ENCODE measurements around the gene SPDYE1. TPM values are rescaled to one million over a fixed set of nuclear protein-coding genes. Genes with fewer than 3 reads are reported as not detected.

Gene SPDYE1
- total RNA-seq, result not detected in 2 replicates

DNA sequence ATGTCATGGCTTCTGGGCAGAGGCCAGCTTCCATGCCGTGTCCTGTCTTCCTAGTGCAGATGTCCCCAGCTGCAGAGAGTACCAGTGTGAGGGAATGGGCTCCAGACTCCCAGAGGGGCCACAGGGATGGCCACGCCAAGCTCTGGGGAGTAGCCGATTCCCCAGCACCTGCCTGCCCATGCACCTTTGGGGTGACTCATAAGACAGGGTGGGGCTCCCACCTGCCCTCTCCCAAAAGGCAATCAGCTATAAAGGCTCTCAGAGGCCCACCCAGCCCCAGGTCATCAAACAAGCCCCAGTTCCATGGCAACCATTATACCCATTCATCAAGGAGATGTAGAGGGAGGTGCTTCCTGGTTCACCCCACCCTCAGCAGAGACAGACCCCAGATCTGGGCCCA, at the start of gene SPDYE1:
Gene SPDYE1 (plus strand): TSS at position 366 of the 400 bp plus-strand sequence. CDS start 2,053 bp downstream, outside the sequence.

DNA sequence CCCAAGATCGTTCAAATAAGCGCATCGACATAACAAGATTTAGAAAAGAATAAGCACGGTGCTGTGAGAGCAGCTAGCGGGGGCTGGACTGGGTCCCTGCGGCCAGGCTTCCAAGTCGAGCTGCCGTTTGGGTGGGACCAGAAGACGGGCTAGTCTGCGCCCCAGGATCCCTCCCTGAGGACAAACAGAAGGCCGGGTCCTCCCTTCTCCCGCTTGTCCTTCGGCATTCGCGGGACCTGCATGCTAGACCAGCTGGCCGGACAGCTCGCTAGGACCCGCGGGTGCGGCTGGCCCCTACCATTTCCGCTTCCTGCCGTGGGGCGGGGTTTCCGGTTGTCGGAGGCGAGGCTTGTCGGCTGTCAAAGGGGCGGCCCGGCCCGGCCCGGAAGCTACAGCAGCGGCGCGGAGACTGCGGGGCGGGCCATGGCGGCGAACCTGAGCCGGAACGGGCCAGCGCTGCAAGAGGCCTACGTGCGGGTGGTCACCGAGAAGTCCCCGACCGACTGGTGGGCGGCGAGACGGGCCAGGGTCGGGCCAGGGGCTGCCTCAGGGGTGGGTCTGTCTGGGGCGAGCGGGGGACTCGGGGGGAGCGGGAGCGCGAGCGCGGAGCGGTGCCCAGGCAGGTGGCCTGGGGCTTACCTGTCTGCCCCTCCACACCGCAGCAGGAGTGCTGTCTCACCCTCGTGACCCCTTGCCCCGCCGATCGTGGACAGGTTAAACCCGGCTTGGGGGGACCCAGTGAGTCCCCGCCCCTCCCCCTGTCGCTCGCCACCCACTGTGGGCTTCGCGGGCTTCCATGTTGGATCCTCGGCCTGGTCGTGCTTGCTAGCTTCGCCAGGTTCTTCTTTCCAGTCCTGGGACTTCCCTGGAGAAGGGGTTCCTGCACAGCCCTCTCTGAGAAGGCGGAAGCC, 46.9 kb downstream of the SPDYE1 start, which contains the start of gene DBNL:
Gene DBNL (plus strand): TSS at position 388 of the 911 bp plus-strand sequence. CDS start 36 bp downstream, at position 424.

Other genes with a start within 250 kb of the SPDYE1 start
- 6.1 and 7.5 TPM in 2 replicates for gene BLVRA, start 239.2 kb upstream of the SPDYE1 start, total RNA-seq
- 84.0 and 121 TPM in 2 replicates for gene MRPS24, start 128.4 kb upstream of the SPDYE1 start, total RNA-seq
- 18.7 and 24.3 TPM in 2 replicates for gene URGCP, start 91.3 kb upstream of the SPDYE1 start, total RNA-seq
- gene UBE2D4, start 71.5 kb upstream of the SPDYE1 start, total RNA-seq, result 1.6 and 5.4 TPM in 2 replicates
- gene DBNL, start 46.8 kb downstream of the SPDYE1 start, total RNA-seq, result 68.7 and 125 TPM in 2 replicates
- gene PGAM2, start 67.7 kb downstream of the SPDYE1 start, total RNA-seq, result not detected in 2 replicates
- 20.0 and 25.1 TPM in 2 replicates for gene POLM, start 84.6 kb downstream of the SPDYE1 start, total RNA-seq
- 1.4 and 5.5 TPM in 2 replicates for gene AEBP1, start 106.4 kb downstream of the SPDYE1 start, total RNA-seq
- gene POLD2, start 125.7 kb downstream of the SPDYE1 start, total RNA-seq, result 51.4 and 161 TPM in 2 replicates
- gene MYL7, start 143.4 kb downstream of the SPDYE1 start, total RNA-seq, result 3.6 TPM in 1 of 2 replicates, not detected in the other
- gene GCK, start 191.5 kb downstream of the SPDYE1 start, total RNA-seq, result under 0.01 and 0.33 TPM in 2 replicates
- 55.7 and 119 TPM in 2 replicates for gene YKT6, start 203.1 kb downstream of the SPDYE1 start, total RNA-seq